Thyroid gland (tissue), 4 donors: Measurements from ENCODE around the gene GPC6. TPM values are rescaled to one million over a fixed set of nuclear protein-coding genes. Genes with fewer than 3 reads are reported as not detected.

Experiments used
- DNase-seq, 2 donors: peaks; one replicate each; pipeline ENCODE4 v3.0.0-alpha.2; 2019
- H3K27ac ChIP-seq, 3 donors: fragments of 200-600 bp; sonication (generic); 1 replicate in 2 of 3; 2 replicates in 1 of 3; pipeline ENCODE4 v1.5.1; 2016 to 2019; ENCODE audit warnings: mild to moderate bottlenecking in 1 of 3, moderate library complexity in 1 of 3
- H3K27me3 ChIP-seq: fragments of 200-600 bp; sonication (generic); one replicate; pipeline ENCODE4 v1.5.1; 2019
- H3K36me3 ChIP-seq, 2 donors: fragments of 200-600 bp; sonication (generic); one replicate each; pipeline ENCODE4 v1.5.1; 2016 to 2019
- H3K4me1 ChIP-seq, 2 donors: fragments of 200-600 bp; sonication (generic); one replicate each; pipeline ENCODE4 v1.5.1; 2017 to 2019
- H3K4me3 ChIP-seq, 3 donors: fragments of 200-600 bp; sonication (generic); replicated peaks in 1 of 3; 1 replicate in 2 of 3; 2 replicates in 1 of 3; pipeline ENCODE4 v1.5.1; 2016; ENCODE audit warnings: mild to moderate bottlenecking in 1 of 3
- H3K9me3 ChIP-seq: fragments of 200-600 bp; sonication (generic); one replicate; pipeline ENCODE4 v1.5.1; 2017
- POLR2A ChIP-seq, 2 donors: fragments of 450-650 bp; IDR thresholded peaks; one replicate each; pipeline ENCODE4 v1.6.1; 2017; ENCODE audit warnings: antibody characterized with exemption in 2 of 2, mild to moderate bottlenecking in 2 of 2, moderate library complexity in 1 of 2
- WGBS, 2 donors: methylation state at CpG; one replicate each; pipeline ENCODE4 v1.1.5; 2017; 5-methylcytosine and 5-hydroxymethylcytosine counted together
- intact Hi-C: fragments of 100-400 bp; cut with DNase I; formaldehyde crosslinking; loops from one replicate; pipeline ENCODE4 v1.15.1; 2023
- total RNA-seq, 4 donors: library from RNA; depleted of rRNA; stranded (reverse); fragments of >200 nt; gene quantifications; one replicate each; pipeline ENCODE4 v1.2.3, GENCODE V29; 2016
- TF ChIP-seq, protein P1 (sequence below), 6 experiments: fragments of 200-600 bp in 3 of 6; fragments of 450-650 bp in 3 of 6; sonication (generic) in 3 of 6; IDR thresholded peaks; one replicate each; pipeline ENCODE4 v1.5.1; 2016 to 2019; ENCODE audit warnings: antibody characterized with exemption in 6 of 6, mild to moderate bottlenecking in 2 of 6, inconsistent platforms in 1 of 6, moderate library complexity in 1 of 6

Gene GPC6
- total RNA-seq, 4 donors from 2014 or later, result 2.8 to 13.4 (median 7.5) TPM

DNA sequence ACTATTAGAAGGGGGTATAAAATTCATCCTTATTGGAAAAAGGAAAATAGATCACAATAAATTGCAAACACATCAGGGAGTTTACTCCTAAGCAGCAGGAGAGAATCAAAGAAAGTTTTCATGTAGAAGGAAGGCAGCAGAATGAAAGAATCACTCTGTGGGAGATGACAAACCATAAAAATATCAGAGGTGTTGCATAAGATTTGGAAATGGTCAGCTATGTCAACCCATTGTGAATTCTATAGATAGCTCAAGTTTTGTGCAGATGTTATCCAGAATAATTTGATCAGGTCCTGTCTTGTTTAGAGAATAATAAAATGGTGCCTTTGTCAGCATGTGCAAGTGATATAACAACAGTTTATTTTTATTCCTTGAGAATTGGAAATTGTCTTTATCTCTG is 630.5 kb downstream of the GPC6 start:
- no peak for TF ChIP-seq POLR2A (IDR thresholded peaks at IDR 0.05)
- TF ChIP-seq, protein P1, sequence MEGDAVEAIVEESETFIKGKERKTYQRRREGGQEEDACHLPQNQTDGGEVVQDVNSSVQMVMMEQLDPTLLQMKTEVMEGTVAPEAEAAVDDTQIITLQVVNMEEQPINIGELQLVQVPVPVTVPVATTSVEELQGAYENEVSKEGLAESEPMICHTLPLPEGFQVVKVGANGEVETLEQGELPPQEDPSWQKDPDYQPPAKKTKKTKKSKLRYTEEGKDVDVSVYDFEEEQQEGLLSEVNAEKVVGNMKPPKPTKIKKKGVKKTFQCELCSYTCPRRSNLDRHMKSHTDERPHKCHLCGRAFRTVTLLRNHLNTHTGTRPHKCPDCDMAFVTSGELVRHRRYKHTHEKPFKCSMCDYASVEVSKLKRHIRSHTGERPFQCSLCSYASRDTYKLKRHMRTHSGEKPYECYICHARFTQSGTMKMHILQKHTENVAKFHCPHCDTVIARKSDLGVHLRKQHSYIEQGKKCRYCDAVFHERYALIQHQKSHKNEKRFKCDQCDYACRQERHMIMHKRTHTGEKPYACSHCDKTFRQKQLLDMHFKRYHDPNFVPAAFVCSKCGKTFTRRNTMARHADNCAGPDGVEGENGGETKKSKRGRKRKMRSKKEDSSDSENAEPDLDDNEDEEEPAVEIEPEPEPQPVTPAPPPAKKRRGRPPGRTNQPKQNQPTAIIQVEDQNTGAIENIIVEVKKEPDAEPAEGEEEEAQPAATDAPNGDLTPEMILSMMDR (IDR thresholded peaks at IDR 0.05), result no peak
- no peak for DNase-seq
- Histone ChIP-seq H3K9me3 (no peaks in the 10 kb centered on the region), H3K36me3 (no peaks in the 10 kb centered on the region), H3K27ac (no peak overlapping the region), H3K27me3 (no peaks in the 10 kb centered on the region), H3K4me3 (no peak overlapping the region), H3K4me1 (no peaks in the 10 kb centered on the region)
- intact Hi-C loops, result no loop called here

DNA sequence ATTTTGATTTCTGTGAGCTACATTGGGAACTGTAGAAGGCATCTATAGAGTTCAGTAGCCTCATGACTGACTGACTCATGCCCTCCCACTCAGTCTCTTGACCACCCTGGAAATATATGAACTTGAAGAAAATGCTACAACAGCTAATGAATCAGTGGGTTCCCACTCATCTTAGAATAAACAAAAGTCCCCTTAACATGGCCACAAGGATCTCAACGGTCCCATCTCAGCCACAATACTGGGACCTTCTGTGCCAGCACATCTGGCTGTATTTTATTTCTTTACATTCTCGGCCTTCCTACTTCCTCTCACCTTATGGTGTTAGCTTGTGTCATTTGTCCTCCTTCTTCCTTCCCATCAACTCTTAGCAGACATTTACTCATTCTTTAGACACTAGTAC is 633.1 kb downstream of the GPC6 start:
- H3K27ac ChIP-seq, result no peak overlapping the region
- intact Hi-C loops, result no loop called here
- WGBS, 2 donors, result 78 to 86% methylated on average over 2 of the region's 2 CpGs
- TF ChIP-seq, protein P1 (IDR thresholded peaks at IDR 0.05), result no peak
- no peak for DNase-seq
- H3K4me1 ChIP-seq, result no peaks in the 10 kb centered on the region
- no peaks in the 10 kb centered on the region for H3K36me3 ChIP-seq
- no peaks in the 10 kb centered on the region for H3K27me3 ChIP-seq
- no peak overlapping the region for H3K4me3 ChIP-seq
- H3K9me3 ChIP-seq, result no peaks in the 10 kb centered on the region

DNA sequence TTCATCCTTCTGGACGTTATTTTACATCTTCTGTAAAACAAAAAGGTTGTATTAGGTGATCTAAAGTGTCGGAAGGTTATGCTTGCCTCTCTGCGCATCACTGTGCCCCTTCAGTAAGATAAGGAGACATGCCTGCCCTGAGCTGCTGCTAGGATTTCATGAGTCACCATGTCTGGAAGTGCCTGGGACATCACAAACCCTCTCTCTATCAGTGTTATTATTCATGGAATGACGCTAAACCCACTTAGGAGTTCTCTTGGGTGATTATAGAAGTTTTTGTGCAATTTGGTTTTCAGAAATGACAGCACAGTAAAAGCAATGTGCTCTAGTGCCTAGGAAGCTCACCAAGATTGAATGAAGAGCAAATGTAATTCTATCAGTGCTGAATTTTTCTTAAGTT is 635.2 kb downstream of the GPC6 start:
- Histone ChIP-seq H3K4me3 (no peak overlapping the region), H3K4me1 (no peaks in the 10 kb centered on the region), H3K36me3 (no peaks in the 10 kb centered on the region), H3K9me3 (no peaks in the 10 kb centered on the region), H3K27ac (no peak overlapping the region), H3K27me3 (no peaks in the 10 kb centered on the region)
- no peak for DNase-seq
- intact Hi-C loops, result no loop called here
- 46 to 57% methylated on average over 4 of the region's 4 CpGs for WGBS, 2 donors
- TF ChIP-seq, protein P1 (IDR thresholded peaks at IDR 0.05), result no peak

DNA sequence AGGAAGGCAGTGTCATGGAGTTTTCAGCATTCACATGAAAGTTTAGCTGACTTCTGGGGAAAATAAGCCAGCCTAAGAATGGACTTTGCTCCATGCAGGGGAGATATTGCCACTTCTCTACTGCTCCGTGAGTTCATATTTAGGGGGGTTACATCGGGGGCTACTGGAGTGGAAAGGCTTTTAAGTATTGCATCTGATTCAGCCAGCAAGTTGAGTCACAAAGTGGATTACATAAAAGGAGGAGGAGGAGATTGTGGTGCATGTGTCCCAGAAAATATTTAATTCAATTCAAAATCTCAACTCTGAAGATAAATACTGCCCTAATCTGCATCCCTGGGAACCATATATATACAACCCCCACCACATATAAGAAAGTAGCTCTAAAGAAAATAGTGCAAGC is 635.7 kb downstream of the GPC6 start:
- intact Hi-C loops, result no loop called here
- WGBS, 2 donors, result 70 to 74% methylated on average over 2 of the region's 2 CpGs
- H3K4me3 ChIP-seq, result no peak overlapping the region
- no peaks in the 10 kb centered on the region for H3K9me3 ChIP-seq
- no peaks in the 10 kb centered on the region for H3K36me3 ChIP-seq
- no peak for DNase-seq
- H3K4me1 ChIP-seq, result no peaks in the 10 kb centered on the region
- TF ChIP-seq, protein P1 (IDR thresholded peaks at IDR 0.05), result no peak
- no peak for TF ChIP-seq POLR2A (IDR thresholded peaks at IDR 0.05)
- no peaks in the 10 kb centered on the region for H3K27me3 ChIP-seq
- H3K27ac ChIP-seq, result no peak overlapping the region

DNA sequence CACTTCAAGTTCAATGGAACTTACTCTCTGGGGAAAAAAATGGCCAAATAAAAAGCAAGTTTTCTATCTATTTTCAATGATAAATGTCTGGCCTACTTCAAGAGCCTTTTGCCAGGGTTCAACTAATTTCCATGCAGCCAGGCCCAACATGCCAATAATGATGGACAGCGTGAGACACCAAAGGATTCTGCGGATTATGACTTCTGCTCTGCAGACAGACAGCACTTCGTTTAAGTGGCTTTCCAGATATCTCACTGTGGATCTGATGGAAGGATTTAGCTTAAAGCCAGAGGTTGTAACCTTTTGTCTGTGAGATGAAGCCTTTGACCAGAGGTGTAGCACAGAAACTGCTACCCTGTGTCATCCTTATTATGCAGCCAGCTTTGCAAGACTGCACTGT is 638.6 kb downstream of the GPC6 start:
- intact Hi-C loops, result no loop called here
- Histone ChIP-seq H3K36me3 (no peaks in the 10 kb centered on the region), H3K27me3 (no peaks in the 10 kb centered on the region), H3K27ac (no peak overlapping the region), H3K9me3 (no peaks in the 10 kb centered on the region), H3K4me1 (no peaks in the 10 kb centered on the region), H3K4me3 (no peak overlapping the region)
- TF ChIP-seq, protein P1 (IDR thresholded peaks at IDR 0.05), result no peak
- TF ChIP-seq POLR2A (IDR thresholded peaks at IDR 0.05), result no peak
- no peak for DNase-seq
- WGBS, 2 donors, result 52 to 82% methylated on average over 3 of the region's 3 CpGs
